ENCODE results near the gene PROSER2. TPM values are rescaled to one million over a fixed set of nuclear protein-coding genes. Genes with fewer than 3 reads are reported as not detected.

Gene PROSER2
- total RNA-seq, 3 donors from 2014 or later = 2.9 to 9.5 (median 8.5) TPM

- H3K4me1 ChIP-seq = no peaks in the 10 kb centered on the region
- H3K9me3 ChIP-seq = no peaks in the 10 kb centered on the region
- no peaks in the 10 kb centered on the region for H3K27me3 ChIP-seq
- H3K27ac ChIP-seq = no peak overlapping the region
- TF ChIP-seq POLR2A (IDR thresholded peaks at IDR 0.05) (no peak), POLR2AphosphoS5 (IDR thresholded peaks at IDR 0.05) (no peak), CTCF (IDR thresholded peaks at IDR 0.05) (no peak)
- no peak overlapping the region for H3K4me3 ChIP-seq
- DNase-seq (ENCODE audit: low spot score in 2 of 2) = no peak
- intact Hi-C loops (cut with DNase I; ENCODE audit: low total_unique reads) = no loop called here
- no peaks in the 10 kb centered on the region for H3K36me3 ChIP-seq
Observed at GRCh38 chr10:11842411-11842810, 19.3 kb downstream of the PROSER2 start.

- intact Hi-C loops (cut with DNase I; ENCODE audit: low total_unique reads) = no loop called here
Observed at GRCh38 chr10:11845113-11845512, 22.0 kb downstream of the PROSER2 start.

GRCh38 chr10:11846542-11846941 is 23.4 kb downstream of the PROSER2 start:
- intact Hi-C loops (cut with DNase I; ENCODE audit: low total_unique reads) = no loop called here
- DNase-seq (ENCODE audit: low spot score in 2 of 2) = no peak
- no peak overlapping the region for H3K4me3 ChIP-seq
- no peaks in the 10 kb centered on the region for H3K4me1 ChIP-seq
- H3K36me3 ChIP-seq = no peaks in the 10 kb centered on the region
- H3K27ac ChIP-seq = no peak overlapping the region
- no peaks in the 10 kb centered on the region for H3K9me3 ChIP-seq
- H3K27me3 ChIP-seq = no peaks in the 10 kb centered on the region
- TF ChIP-seq CTCF (IDR thresholded peaks at IDR 0.05) (no peak), POLR2A (IDR thresholded peaks at IDR 0.05) (no peak), POLR2AphosphoS5 (IDR thresholded peaks at IDR 0.05) (no peak)

More at GRCh38 chr10:11845113-11845512, 22.0 kb downstream of the PROSER2 start:
- TF ChIP-seq POLR2A (IDR thresholded peaks at IDR 0.05) (no peak), POLR2AphosphoS5 (IDR thresholded peaks at IDR 0.05) (no peak), CTCF (IDR thresholded peaks at IDR 0.05) (no peak)
- no peaks in the 10 kb centered on the region for H3K9me3 ChIP-seq
- DNase-seq (ENCODE audit: low spot score in 2 of 2) = no peak
- no peaks in the 10 kb centered on the region for H3K27me3 ChIP-seq
- H3K4me3 ChIP-seq = no peak overlapping the region
- no peaks in the 10 kb centered on the region for H3K36me3 ChIP-seq
- H3K27ac ChIP-seq = no peak overlapping the region
- H3K4me1 ChIP-seq = no peaks in the 10 kb centered on the region

- no peak for DNase-seq (ENCODE audit: low spot score in 2 of 2)
- Histone ChIP-seq H3K27me3 (no peaks in the 10 kb centered on the region), H3K36me3 (no peaks in the 10 kb centered on the region), H3K4me3 (no peak overlapping the region), H3K27ac (no peak overlapping the region), H3K9me3 (no peaks in the 10 kb centered on the region), H3K4me1 (no peaks in the 10 kb centered on the region)
- intact Hi-C loops (cut with DNase I; ENCODE audit: low total_unique reads) = no loop called here
- TF ChIP-seq POLR2AphosphoS5 (IDR thresholded peaks at IDR 0.05) = no peak
- TF ChIP-seq POLR2A (IDR thresholded peaks at IDR 0.05) = no peak
- no peak for TF ChIP-seq CTCF (IDR thresholded peaks at IDR 0.05)
Observed at GRCh38 chr10:11849277-11849676, 26.1 kb downstream of the PROSER2 start.

- TF ChIP-seq POLR2AphosphoS5 (IDR thresholded peaks at IDR 0.05) (no peak), POLR2A (IDR thresholded peaks at IDR 0.05) (no peak), CTCF (IDR thresholded peaks at IDR 0.05) (no peak)
- intact Hi-C loops (cut with DNase I; ENCODE audit: low total_unique reads) = no loop called here
Observed at GRCh38 chr10:11849911-11850310, 26.8 kb downstream of the PROSER2 start.

More at GRCh38 chr10:11849911-11850310, 26.8 kb downstream of the PROSER2 start:
- Histone ChIP-seq H3K9me3 (no peaks in the 10 kb centered on the region), H3K36me3 (no peaks in the 10 kb centered on the region), H3K27ac (no peak overlapping the region), H3K4me3 (no peak overlapping the region), H3K4me1 (no peaks in the 10 kb centered on the region), H3K27me3 (no peaks in the 10 kb centered on the region)
- no peak for DNase-seq (ENCODE audit: low spot score in 2 of 2)
